Right lobe of liver (tissue), 4 donors: ENCODE data around the gene RING1.

Experiments
- CTCF ChIP-seq, 4 donors: fragments of 200-600 bp in 3 of 4; fragments of 450-650 bp in 1 of 4; IDR thresholded peaks; one replicate each; pipeline versions ENCODE4 v1.5.1 to v1.8.0; 2016 to 2022; ENCODE audit warnings: antibody characterized with exemption in 4 of 4, mild to moderate bottlenecking in 2 of 4
- POLR2A ChIP-seq: fragments of 450-650 bp; IDR thresholded peaks from one replicate; pipeline ENCODE4 v1.6.1; 2017; ENCODE audit warnings: antibody characterized with exemption, mild to moderate bottlenecking
- donor health status: DM: no; HTN: no; CAD: no.
- donor health status: DM: no; HTN: no; CAD: no.
- donor health status: DM: no; HTN: yes; CAD: no.

GRCh38 chr6:33166363-33166762, 41.9 kb upstream of the RING1 start:
- TF ChIP-seq CTCF (IDR thresholded peaks at IDR 0.05) (no peak), POLR2A (no peak)
